RPMI7951 (cell line): ENCODE results near the gene COL26A1. TPM values are rescaled to one million over a fixed set of nuclear protein-coding genes. Genes with fewer than 3 reads are reported as not detected.
"Not testable (repeated sequence)": the region's sequence is repeated elsewhere in the genome, so short reads cannot be mapped to it uniquely, and the experiment has no call there.

Experiments used
- DNase-seq: peaks from one replicate; pipeline ENCODE4 v3.0.0-alpha.2; 2012; ENCODE audit warnings: low read depth
- total RNA-seq: library from RNA; depleted of rRNA; stranded (reverse); fragments of >200 nt; shearing (Covaris generic); gene quantifications from 2 replicates; pipeline ENCODE4 v1.2.3, GENCODE V29; 2014

Gene COL26A1
- total RNA-seq, 1 experiment from 2014 or later: 0.60 TPM

GRCh38 chr7:101442426-101443070 lies 79.9 kb downstream of the COL26A1 start:
- no peak for DNase-seq

GRCh38 chr7:101450064-101450463 lies 87.4 kb downstream of the COL26A1 start:
- peak; percentile 9 for DNase-seq

GRCh38 chr7:101453617-101454016 lies 90.9 kb downstream of the COL26A1 start:
- no peak for DNase-seq

- DNase-seq: peak; percentile 9
These were observed 94.5 kb downstream of the COL26A1 start for GRCh38 chr7:101457001-101457750.

- DNase-seq: no peak
These were observed 102.5 kb downstream of the COL26A1 start for GRCh38 chr7:101465131-101465530.

- DNase-seq: no peak
These were observed 103.0 kb downstream of the COL26A1 start for GRCh38 chr7:101465576-101466196.

- no peak for DNase-seq
These were observed 104.2 kb downstream of the COL26A1 start for GRCh38 chr7:101466871-101467270.

GRCh38 chr7:101468546-101469275 lies 106.0 kb downstream of the COL26A1 start:
- DNase-seq: no peak

GRCh38 chr7:101470668-101471487 lies 108.2 kb downstream of the COL26A1 start:
- no peak for DNase-seq

- DNase-seq: no peak
These were observed 111.5 kb downstream of the COL26A1 start for GRCh38 chr7:101474178-101474577.

GRCh38 chr7:101475691-101476090 lies 113.0 kb downstream of the COL26A1 start:
- DNase-seq: not testable (repeated sequence)

GRCh38 chr7:101479217-101479616 lies 116.5 kb downstream of the COL26A1 start:
- no peak for DNase-seq

- not testable (repeated sequence) for DNase-seq
These were observed 123.4 kb downstream of the COL26A1 start for GRCh38 chr7:101486056-101486432.

GRCh38 chr7:101486433-101487104 lies 123.9 kb downstream of the COL26A1 start:
- DNase-seq: peak; percentile 64

- DNase-seq: no peak
These were observed 124.4 kb downstream of the COL26A1 start for GRCh38 chr7:101487105-101487458.

- no peak for DNase-seq
These were observed 125.1 kb downstream of the COL26A1 start for GRCh38 chr7:101487753-101488152.

GRCh38 chr7:101488826-101489572 lies 126.3 kb downstream of the COL26A1 start:
- peak; percentile 68 for DNase-seq

GRCh38 chr7:101490439-101490838 lies 127.8 kb downstream of the COL26A1 start:
- not testable (repeated sequence) for DNase-seq

- not testable (repeated sequence) for DNase-seq
These were observed 128.8 kb downstream of the COL26A1 start for GRCh38 chr7:101491442-101491841.
